ENCODE measurements around the gene DEFB131B.
A peak's percentile ranks its signal among the peaks of the same experiment; 100 is the strongest.
"Not testable (repeated sequence)": the region's sequence is repeated elsewhere in the genome, so short reads cannot be mapped to it uniquely, and the experiment has no call there.

DEFB131B gene

GRCh38 chr11:71878059-71878458 is at the start of gene DEFB131B:
TSS of gene DEFB131B (plus strand) at chr11:71878453. CDS start at chr11:71878453, 0 bp downstream.
- not testable (repeated sequence) for DNase-seq

- DNase-seq: not testable (repeated sequence)
These were observed 49.0 kb upstream of the DEFB131B start for GRCh38 chr11:71829247-71829646.

- DNase-seq: not testable (repeated sequence)
These were observed 48.6 kb upstream of the DEFB131B start for GRCh38 chr11:71829686-71830085.

DNA sequence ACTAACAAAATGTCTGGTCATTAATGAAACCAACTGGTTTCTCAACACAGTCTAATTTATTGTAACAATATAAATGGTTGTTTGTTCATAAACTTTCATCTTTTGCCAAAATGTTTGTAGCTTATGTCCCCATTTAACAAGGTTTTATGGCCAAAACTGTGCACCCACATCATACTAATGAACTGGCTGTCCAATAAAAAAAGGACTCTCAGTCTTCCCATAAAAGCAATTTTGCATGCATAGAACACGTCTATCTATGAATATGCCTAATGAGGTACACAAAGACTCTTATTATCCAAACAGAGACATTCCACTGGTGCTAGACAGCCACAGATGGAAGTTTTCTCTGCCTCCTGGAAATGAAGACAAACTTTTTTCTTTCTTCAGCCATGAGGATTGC is 45.4 kb upstream of the DEFB131B start, which contains the start of gene DEFB108B:
Gene DEFB108B, plus strand, starts transcription at position 390 of the 400 bp plus-strand sequence. Its CDS starts 0 bp downstream, at position 390.
- not testable (repeated sequence) for DNase-seq

DNA sequence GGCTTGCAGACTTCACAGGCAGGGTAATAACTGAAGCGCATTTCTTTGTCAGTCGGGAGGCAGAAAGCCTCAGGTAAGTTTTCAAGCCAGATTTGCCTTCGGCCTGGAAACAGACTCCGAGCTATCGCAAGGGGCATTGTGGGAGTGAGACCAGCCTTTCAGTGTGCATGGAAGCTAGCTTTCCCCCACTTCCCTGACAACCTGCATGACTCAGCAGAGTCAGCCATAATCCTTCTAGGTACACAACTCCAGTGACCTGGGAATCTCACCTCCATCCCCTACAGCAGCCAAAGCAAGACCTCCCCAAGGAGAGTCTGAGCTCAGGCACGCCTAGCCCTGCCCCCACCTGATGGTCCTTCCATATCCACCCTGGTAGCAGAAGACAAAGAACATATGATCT is 35.5 kb upstream of the DEFB131B start:
- DNase-seq: not testable (repeated sequence)

GRCh38 chr11:71843355-71843754 is 34.9 kb upstream of the DEFB131B start:
- not testable (repeated sequence) for DNase-seq

DNA sequence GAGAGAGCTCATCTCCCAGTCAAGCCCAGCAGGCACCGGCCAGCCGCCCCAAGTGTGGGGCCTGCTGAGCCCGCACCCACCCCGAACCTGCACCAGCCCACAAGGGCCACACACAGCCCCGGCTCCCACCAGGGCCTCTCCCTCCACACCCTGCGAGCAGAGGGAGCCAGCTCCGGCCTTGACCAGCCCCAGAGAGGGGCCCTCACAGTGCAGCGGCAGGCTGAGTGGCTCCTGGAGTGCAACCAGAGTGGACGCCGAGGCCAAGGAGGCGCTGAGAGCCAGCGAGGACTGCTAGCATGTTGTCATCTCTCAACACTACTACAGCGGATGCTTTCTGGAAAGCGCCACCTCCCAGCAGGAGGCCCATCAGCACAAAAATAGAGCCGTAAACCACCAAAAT is 34.4 kb upstream of the DEFB131B start:
- DNase-seq: no peak

DNA sequence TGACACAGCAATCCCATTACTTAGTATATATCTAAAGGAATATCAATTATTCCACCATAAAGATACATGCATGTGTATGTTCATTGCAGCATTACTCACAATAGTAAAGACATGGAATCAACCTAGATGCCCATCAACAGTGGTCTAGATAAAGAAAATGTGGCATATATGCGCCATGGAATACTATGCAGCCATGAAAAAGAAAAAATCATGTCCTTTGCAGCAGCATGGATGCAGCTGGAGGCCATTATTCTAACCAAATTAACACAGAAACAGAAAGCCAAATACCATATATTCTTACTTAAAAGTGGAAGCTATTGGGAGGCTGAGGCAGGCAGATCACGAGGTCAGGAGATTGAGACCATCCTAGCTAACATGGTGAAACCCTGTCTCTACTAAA is 24.4 kb upstream of the DEFB131B start:
- not testable (repeated sequence) for DNase-seq

DNA sequence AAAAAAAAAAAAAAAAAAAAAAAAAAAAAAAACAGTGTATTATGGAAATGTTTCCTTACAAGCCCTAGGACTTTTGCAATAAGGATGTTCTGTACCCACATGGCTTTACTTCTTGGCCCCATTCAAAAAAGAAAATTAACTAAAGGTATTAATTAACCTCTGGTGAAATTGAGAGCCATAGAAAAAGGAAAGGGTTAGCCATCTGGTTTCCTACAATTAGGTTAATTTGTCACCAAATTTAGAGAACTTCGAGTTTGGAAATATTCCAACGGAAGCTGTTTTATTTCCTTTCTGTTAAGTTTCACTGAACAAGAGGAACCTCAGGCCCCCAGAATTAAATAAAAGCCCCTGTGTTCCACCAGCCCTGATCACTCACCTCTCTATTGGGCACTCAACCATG is 22.4 kb upstream of the DEFB131B start:
- DNase-seq: not testable (repeated sequence)

DNA sequence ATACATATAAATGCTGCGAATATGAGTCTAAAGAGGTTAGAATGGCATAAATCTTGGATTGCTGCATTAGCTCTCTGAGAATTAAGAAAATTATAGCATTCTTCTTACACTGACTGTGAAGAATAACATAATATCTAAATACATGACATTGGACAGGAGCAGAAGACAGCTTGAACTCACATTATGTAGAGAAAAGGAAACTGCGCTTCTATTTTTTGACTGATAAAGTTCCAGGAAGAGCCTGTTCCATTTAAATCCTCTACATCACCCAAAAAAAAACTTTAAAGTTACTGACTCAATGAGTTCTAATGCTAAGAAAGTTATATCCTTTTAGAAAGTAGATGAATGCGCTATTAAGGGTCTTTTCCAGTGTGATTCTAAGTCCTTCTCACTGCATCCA is 17.4 kb upstream of the DEFB131B start:
- not testable (repeated sequence) for DNase-seq

DNA sequence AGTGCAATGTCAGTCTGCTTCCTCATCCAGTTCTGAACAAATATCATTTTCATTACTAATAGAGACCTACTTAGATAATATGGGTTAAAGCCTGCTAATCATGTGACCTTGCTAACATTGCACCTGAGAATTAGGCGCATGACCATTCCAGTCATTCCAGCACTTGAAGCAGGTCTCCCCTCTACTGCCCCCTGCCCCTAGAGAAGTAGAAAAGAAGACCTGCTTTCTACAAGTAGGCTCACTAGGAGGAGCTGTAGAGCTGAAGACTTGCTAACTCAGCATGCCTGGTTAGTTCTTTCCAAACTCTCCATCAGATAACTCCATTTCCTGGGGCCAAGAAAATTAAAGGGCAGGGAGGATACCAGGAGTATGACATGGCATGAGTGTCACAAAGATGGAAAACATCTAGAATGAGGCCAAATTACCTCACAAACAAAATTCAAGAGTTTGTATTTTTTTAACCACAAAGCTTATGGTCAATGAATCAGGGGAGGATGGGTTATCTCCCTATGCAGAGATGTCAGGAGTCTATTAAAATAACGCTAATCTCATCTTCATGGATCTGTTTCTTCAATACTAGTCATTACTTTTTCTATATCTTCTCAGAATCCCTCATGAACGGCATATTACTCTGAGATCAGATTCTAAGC is 14.2 kb upstream of the DEFB131B start:
- DNase-seq: not testable (repeated sequence)

- not testable (repeated sequence) for DNase-seq
These were observed 11.0 kb upstream of the DEFB131B start for GRCh38 chr11:71867209-71867608.

DNA sequence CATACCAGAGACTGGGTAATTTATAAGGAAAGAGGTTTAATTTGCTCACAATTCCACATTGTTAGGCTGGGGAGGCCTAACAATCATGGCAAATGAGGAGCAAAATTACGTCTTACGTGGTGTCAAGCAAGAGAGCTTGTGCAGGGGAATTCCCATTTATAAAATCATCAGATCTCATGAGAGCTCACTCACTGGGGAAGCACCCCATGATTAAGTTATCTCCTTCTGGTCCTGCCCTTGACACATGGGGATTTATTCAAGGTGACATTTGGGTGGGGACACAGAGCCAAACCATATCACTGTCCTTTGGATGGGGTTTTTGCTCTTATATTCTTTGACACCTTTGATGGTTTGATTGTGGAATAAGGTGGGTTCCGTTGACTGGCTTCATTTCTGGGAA is 8.3 kb upstream of the DEFB131B start:
- DNase-seq: not testable (repeated sequence)

GRCh38 chr11:71870661-71871060 is 7.6 kb upstream of the DEFB131B start:
- not testable (repeated sequence) for DNase-seq

DNA sequence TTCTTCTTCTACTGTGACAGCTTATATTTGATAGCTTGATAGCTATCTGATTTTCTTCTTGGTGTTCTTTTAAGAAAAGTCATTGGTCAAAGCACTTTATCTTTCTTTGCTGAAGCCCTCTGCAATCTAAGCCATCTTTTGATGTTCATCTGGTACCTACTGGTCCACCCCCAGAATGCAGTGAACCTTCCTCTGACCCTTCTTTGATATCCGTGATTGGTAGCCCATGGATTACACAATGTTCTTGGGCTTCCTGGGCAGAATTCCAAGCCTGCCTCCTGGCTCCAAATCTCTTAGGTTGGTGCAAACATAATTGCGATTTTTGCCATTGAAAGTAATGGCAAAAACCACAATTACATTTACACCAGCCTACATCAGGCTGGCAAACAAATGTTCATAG is 2.0 kb upstream of the DEFB131B start:
- not testable (repeated sequence) for DNase-seq

GRCh38 chr11:71885806-71886205 is 7.6 kb downstream of the DEFB131B start:
- not testable (repeated sequence) for DNase-seq

- DNase-seq: not testable (repeated sequence)
These were observed 10.2 kb downstream of the DEFB131B start for GRCh38 chr11:71888335-71889010.

GRCh38 chr11:71889181-71889872 is 11.1 kb downstream of the DEFB131B start:
- not testable (repeated sequence) for DNase-seq

GRCh38 chr11:71895961-71896360 is 17.7 kb downstream of the DEFB131B start:
- DNase-seq: no peak

GRCh38 chr11:71901137-71901536 is 22.9 kb downstream of the DEFB131B start:
- DNase-seq: not testable (repeated sequence)

- no peak for DNase-seq
These were observed 30.0 kb downstream of the DEFB131B start for GRCh38 chr11:71908218-71908617.

DNA sequence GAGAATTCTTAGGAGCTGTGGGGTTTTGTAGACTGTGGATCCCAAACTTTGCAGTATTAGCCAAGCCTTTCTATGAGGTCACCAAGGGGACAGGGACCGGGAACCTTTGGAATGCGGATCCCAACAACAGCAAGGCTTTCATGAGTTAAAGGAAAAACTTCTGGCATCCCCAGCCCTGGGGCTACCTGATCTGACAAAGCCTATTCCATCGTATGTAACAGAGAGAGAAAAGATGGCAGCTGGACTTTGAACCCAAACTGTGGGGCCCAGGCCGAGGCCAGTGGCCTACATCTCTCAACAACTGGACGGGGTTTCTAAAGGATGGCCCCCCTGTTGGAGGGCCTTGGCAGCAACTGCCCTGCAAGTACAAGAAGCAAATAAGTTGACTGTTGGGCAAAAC is 32.5 kb downstream of the DEFB131B start:
- DNase-seq: not testable (repeated sequence)

- peak; percentile 90 for DNase-seq
These were observed 33.2 kb downstream of the DEFB131B start for GRCh38 chr11:71911321-71911985.
